ENCODE data around the gene RPS29.

GRCh38 chr14:49583629-49584028 lies 2.6 kb downstream of the RPS29 start:
- TF ChIP-seq POLR2A (IDR thresholded peaks at IDR 0.05) (no peak), POLR2AphosphoS5 (IDR thresholded peaks at IDR 0.05) (no peak), CTCF (IDR thresholded peaks at IDR 0.05) (no peak)
